Left ventricle myocardium inferior (tissue), 1 donor: ENCODE data around the gene MAPK7. TPM values are rescaled to one million over a fixed set of nuclear protein-coding genes. Genes with fewer than 3 reads are reported as not detected.
A peak's percentile ranks its signal among the peaks of the same experiment; 100 is the strongest.

Experiments
- DNase-seq: peaks from one replicate; pipeline ENCODE4 v3.0.0-alpha.2; 2020
- H3K27ac ChIP-seq: fragments of 200-600 bp; replicated peaks from 2 replicates; pipeline ENCODE4 v1.8.0; 2021
- H3K27me3 ChIP-seq: fragments of 200-600 bp; 2 replicates; pipeline ENCODE4 v1.8.0; 2021; ENCODE audit warnings: low read depth
- H3K36me3 ChIP-seq: fragments of 200-600 bp; 2 replicates; pipeline ENCODE4 v1.8.0; 2021
- H3K4me1 ChIP-seq: fragments of 200-600 bp; 2 replicates; pipeline ENCODE4 v1.8.0; 2021
- H3K4me3 ChIP-seq: fragments of 200-600 bp; 2 replicates; pipeline ENCODE4 v1.8.0; 2021; ENCODE audit warnings: mild to moderate bottlenecking, moderate library complexity
- H3K9me3 ChIP-seq: fragments of 200-600 bp; replicated peaks from 2 replicates; pipeline ENCODE4 v1.8.0; 2021
- CTCF ChIP-seq: fragments of 200-600 bp; IDR thresholded peaks from 2 replicates; pipeline ENCODE4 v1.8.0; 2021; ENCODE audit warnings: antibody characterized with exemption, mild to moderate bottlenecking, borderline replicate concordance
- intact Hi-C: fragments of 100-400 bp; cut with micrococcal nuclease; formaldehyde crosslinking; loops from one replicate; pipeline ENCODE4 v1.11.0; 2022
- total RNA-seq: library from RNA; stranded (reverse); fragmentation: NEBNext Ultra II Directional; extraction: Animal tissue kit (Norgen Biotek cat#: 25700); gene quantifications from one replicate; pipeline ENCODE4 v1.2.1, GENCODE V29; 2021
- donor health status: DM: no; HTN: yes; CAD: no; lungs with severe emphysema.

Gene MAPK7
- total RNA-seq, 1 donor from 2014 or later, result 11.4 TPM

- Histone ChIP-seq H3K9me3 (no peaks in the 10 kb centered on the region), H3K36me3 (no peaks in the 10 kb centered on the region), H3K27me3 (no peaks in the 10 kb centered on the region), H3K4me1 (peaks cover 64% of the 10 kb centered on the region), H3K4me3 (no peak overlapping the region), H3K27ac (no peak overlapping the region)
- TF ChIP-seq CTCF, result no peak
- DNase-seq, result no peak
- intact Hi-C loops, result no loop called here
Observed at GRCh38 chr17:19344311-19345066, 33.8 kb upstream of the MAPK7 start.

- Histone ChIP-seq H3K4me3 (no peak overlapping the region), H3K4me1 (peaks cover 64% of the 10 kb centered on the region), H3K9me3 (no peaks in the 10 kb centered on the region), H3K27ac (no peak overlapping the region), H3K36me3 (no peaks in the 10 kb centered on the region), H3K27me3 (no peaks in the 10 kb centered on the region)
- DNase-seq, result no peak
- no peak for TF ChIP-seq CTCF
- intact Hi-C loops, result no loop called here
Observed at GRCh38 chr17:19345067-19345460, 33.2 kb upstream of the MAPK7 start.

- H3K27me3 ChIP-seq, result no peaks in the 10 kb centered on the region
- H3K36me3 ChIP-seq, result no peaks in the 10 kb centered on the region
- no peak for TF ChIP-seq CTCF
- no peaks in the 10 kb centered on the region for H3K9me3 ChIP-seq
- no peak overlapping the region for H3K4me3 ChIP-seq
- peak overlapping the region; percentile 84 for H3K27ac ChIP-seq
- DNase-seq, result no peak
- intact Hi-C loops, result no loop called here
- peaks cover 64% of the 10 kb centered on the region for H3K4me1 ChIP-seq
Observed at GRCh38 chr17:19345486-19346350, 32.6 kb upstream of the MAPK7 start.

GRCh38 chr17:19346351-19347255 lies 31.7 kb upstream of the MAPK7 start:
- H3K27me3 ChIP-seq, result no peaks in the 10 kb centered on the region
- H3K4me1 ChIP-seq, result peaks cover 62% of the 10 kb centered on the region
- H3K27ac ChIP-seq, result peak overlapping the region; percentile 84
- no peak overlapping the region for H3K4me3 ChIP-seq
- no peak for TF ChIP-seq CTCF
- peak; percentile 77 for DNase-seq
- no peaks in the 10 kb centered on the region for H3K9me3 ChIP-seq
- H3K36me3 ChIP-seq, result no peaks in the 10 kb centered on the region
- intact Hi-C loops, result no loop called here
